Placental epithelial cell (primary cell): Measurements from ENCODE around the gene MARCHF6. TPM values are rescaled to one million over a fixed set of nuclear protein-coding genes. Genes with fewer than 3 reads are reported as not detected.

Experiments used
- small RNA-seq: library from RNA; depleted of rRNA; stranded (forward); fragments of <200 nt; gene quantifications from one replicate; pipeline ENCODE3, GENCODE V24; 2012
- total RNA-seq: library from RNA; depleted of rRNA; stranded (reverse); fragments of >200 nt; gene quantifications from 2 replicates; pipeline ENCODE4 v1.2.3, GENCODE V29; 2012

Gene MARCHF6, protein sequence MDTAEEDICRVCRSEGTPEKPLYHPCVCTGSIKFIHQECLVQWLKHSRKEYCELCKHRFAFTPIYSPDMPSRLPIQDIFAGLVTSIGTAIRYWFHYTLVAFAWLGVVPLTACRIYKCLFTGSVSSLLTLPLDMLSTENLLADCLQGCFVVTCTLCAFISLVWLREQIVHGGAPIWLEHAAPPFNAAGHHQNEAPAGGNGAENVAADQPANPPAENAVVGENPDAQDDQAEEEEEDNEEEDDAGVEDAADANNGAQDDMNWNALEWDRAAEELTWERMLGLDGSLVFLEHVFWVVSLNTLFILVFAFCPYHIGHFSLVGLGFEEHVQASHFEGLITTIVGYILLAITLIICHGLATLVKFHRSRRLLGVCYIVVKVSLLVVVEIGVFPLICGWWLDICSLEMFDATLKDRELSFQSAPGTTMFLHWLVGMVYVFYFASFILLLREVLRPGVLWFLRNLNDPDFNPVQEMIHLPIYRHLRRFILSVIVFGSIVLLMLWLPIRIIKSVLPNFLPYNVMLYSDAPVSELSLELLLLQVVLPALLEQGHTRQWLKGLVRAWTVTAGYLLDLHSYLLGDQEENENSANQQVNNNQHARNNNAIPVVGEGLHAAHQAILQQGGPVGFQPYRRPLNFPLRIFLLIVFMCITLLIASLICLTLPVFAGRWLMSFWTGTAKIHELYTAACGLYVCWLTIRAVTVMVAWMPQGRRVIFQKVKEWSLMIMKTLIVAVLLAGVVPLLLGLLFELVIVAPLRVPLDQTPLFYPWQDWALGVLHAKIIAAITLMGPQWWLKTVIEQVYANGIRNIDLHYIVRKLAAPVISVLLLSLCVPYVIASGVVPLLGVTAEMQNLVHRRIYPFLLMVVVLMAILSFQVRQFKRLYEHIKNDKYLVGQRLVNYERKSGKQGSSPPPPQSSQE
- total RNA-seq, result 57.3 and 60.7 TPM in 2 replicates

DNA sequence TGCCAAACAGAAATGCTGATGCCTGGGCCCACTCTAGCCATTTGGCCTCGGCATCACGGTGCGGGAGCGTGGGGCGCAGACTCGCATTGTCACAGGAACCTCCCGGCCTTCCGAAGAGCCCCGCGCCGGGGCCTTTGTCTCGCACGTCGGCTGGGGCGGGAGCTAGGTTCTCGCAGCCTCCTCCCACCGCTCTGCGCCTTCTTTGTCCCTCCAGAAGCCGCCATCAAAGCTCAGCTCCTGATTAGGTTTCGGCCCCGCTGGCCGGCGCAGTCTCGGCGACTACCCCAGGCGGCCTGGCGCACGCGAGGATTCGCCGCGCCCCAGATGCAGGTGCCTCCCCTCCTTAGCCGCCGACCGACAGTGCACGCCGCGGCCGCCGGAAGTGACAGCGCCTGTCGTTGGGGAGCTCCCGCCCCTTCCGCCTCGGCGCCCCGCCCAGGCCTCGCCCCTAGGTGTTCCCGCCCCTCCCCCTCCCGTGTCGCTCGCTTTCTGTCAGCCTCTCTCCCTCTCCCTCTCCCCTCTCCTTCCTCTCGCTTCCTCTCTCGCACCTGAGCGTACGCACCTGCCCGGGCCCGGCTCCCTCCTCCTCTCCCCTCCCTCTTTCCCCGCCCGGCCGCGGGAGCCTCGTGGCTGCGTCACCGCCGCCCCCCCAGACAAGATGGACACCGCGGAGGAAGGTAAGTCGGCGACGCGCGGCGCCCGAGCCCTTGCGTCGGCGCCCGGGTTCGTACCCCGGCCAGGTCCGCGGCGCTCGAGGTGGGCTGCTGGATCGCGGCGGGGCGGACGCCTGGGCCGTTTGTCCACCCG, at the start of gene MARCHF6:
Gene MARCHF6, plus strand, starts transcription at position 455 of the 807 bp plus-strand sequence. Its CDS starts 204 bp downstream, at position 659.

DNA sequence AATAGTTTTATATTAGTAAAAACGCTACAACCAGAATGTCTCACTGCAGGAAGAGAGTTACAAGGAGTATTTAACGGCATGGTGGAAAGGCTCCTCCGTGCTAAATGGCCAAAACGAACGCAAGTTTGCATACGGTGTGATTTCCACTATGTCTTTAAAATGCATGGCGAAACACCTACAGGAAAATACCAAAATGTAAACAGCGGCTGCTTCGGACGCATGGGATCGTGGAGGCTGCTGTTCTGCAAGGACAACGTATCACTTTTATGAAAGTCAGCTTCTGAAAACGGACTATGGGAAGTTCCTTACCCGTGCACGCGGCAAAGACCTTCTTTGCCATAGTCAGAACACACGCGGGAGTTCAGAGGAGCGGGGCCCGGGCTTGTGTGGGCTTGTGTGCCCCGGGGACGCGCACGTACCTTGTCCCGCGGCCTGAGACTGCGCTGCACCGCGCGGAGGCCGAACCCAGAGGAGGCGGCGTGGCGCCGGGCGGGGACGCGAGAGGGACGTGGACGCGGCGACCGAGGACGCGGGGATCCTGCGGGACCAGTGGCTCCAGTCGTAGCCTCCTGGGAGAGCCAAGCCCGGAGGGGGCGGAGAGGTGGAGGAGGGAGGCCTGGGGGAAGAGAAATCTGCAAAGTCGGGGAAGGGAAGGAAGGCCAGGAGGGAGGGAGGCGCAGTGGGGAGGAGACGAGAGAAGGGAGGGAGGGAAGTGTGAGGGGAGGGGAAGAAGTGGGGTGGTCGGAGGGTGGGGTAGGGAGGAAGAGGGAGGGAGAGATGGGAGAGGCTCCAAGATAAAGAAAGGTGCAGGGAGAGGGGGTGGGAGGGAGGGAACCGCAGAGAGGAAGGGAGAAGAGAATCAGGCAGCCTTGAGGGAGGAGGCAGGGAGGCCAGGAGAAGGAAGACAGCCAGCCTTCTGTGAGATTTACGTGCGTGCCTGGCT, 46.0 kb upstream of the MARCHF6 start, which contains the start of gene CMBL:
Gene CMBL, minus strand, starts transcription at position 697 of the 943 bp plus-strand sequence. CDS start 17,140 bp downstream, outside the sequence.

Small RNAs within 50 kb of the gene (small RNA-seq; reads per million reads assigned to genes)
- not detected for gene RF00019

Other genes with a start within 250 kb of the MARCHF6 start
- gene ATPSCKMT, start 103.8 kb upstream of the MARCHF6 start, total RNA-seq, result 11.0 and 13.1 TPM in 2 replicates
- gene CCT5, start 103.4 kb upstream of the MARCHF6 start, total RNA-seq, result 138 and 266 TPM in 2 replicates
- gene CMBL, start 45.8 kb upstream of the MARCHF6 start, total RNA-seq, result 9.4 and 11.4 TPM in 2 replicates
- gene ROPN1L, start 88.2 kb downstream of the MARCHF6 start, total RNA-seq, result 1.6 and 3.9 TPM in 2 replicates
- 0.39 and 3.0 TPM in 2 replicates for gene ANKRD33B, start 210.4 kb downstream of the MARCHF6 start, total RNA-seq